Mesendoderm (in vitro differentiated cells): ENCODE measurements around the gene TENM4.
A peak's percentile ranks its signal among the peaks of the same experiment; 100 is the strongest.

Experiments used
- DNase-seq: peaks from one replicate; pipeline ENCODE4 v3.0.0; 2013
- H2AK5ac ChIP-seq: 2 replicates; pipeline ENCODE4 v1.6.1; 2013; ENCODE audit warnings: low read length, inconsistent platforms
- H2BK120ac ChIP-seq: 2 replicates; pipeline ENCODE4 v1.6.1; 2013; ENCODE audit warnings: low read depth, mild to moderate bottlenecking, low read length, moderate library complexity, mixed read lengths
- H2BK15ac ChIP-seq: replicated peaks from 2 replicates; pipeline ENCODE4 v1.6.1; 2013; ENCODE audit warnings: low read depth, mild to moderate bottlenecking, moderate library complexity
- H2BK5ac ChIP-seq: 2 replicates; pipeline ENCODE4 v1.6.1; 2013; ENCODE audit warnings: low read length, inconsistent platforms
- H3K18ac ChIP-seq: 2 replicates; pipeline ENCODE4 v1.6.1; 2013; ENCODE audit warnings: mild to moderate bottlenecking, low read length, mixed read lengths
- H3K23ac ChIP-seq: one replicate; pipeline ENCODE4 v1.6.1; 2013; ENCODE audit warnings: low read length
- H3K27ac ChIP-seq: 2 replicates; pipeline ENCODE4 v1.5.1; 2013; ENCODE audit warnings: low read depth, mild to moderate bottlenecking, inconsistent platforms, low read length, moderate library complexity
- H3K27me3 ChIP-seq: 2 replicates; pipeline ENCODE4 v1.6.1; 2013; ENCODE audit warnings: low read length, control low read depth, mild to moderate bottlenecking, inconsistent platforms; ENCODE audit not compliant: insufficient read depth, poor library complexity
- H3K36me3 ChIP-seq: 2 replicates; pipeline ENCODE4 v1.6.1; 2013; ENCODE audit warnings: low read length, inconsistent platforms; ENCODE audit not compliant: control insufficient read depth, insufficient read depth
- H3K4ac ChIP-seq: one replicate; pipeline ENCODE4 v1.6.1; 2013; ENCODE audit warnings: low read depth, mild to moderate bottlenecking, low read length, moderate library complexity
- H3K4me1 ChIP-seq: 2 replicates; pipeline ENCODE4 v1.6.1; 2013; ENCODE audit warnings: low read depth, low read length, inconsistent platforms; ENCODE audit not compliant: control insufficient read depth
- H3K4me2 ChIP-seq: 2 replicates; pipeline ENCODE4 v1.6.1; 2013; ENCODE audit warnings: low read length
- H3K4me3 ChIP-seq: 2 replicates; pipeline ENCODE4 v1.5.1; 2013; ENCODE audit warnings: mild to moderate bottlenecking, low read length
- H3K56ac ChIP-seq: one replicate; pipeline ENCODE4 v1.6.1; 2013; ENCODE audit warnings: low read length
- H3K79me1 ChIP-seq: 2 replicates; pipeline ENCODE4 v1.6.1; 2013; ENCODE audit warnings: low read length, inconsistent platforms
- H3K79me2 ChIP-seq: 2 replicates; pipeline ENCODE4 v1.6.1; 2013; ENCODE audit warnings: mild to moderate bottlenecking, low read length; ENCODE audit not compliant: control insufficient read depth, insufficient read depth
- H3K9ac ChIP-seq: 2 replicates; pipeline ENCODE4 v1.6.1; 2013; ENCODE audit warnings: low read length, inconsistent platforms
- H4K5ac ChIP-seq: one replicate; pipeline ENCODE4 v1.6.1; 2013; ENCODE audit warnings: low read length
- H4K8ac ChIP-seq: one replicate; pipeline ENCODE4 v1.6.1; 2013; ENCODE audit warnings: low read depth, mild to moderate bottlenecking, control low read depth, low read length, moderate library complexity
- WGBS: extraction: QIAGEN DNeasy Blood & Tissue Kit; methylation state at CpG from one replicate; pipeline ENCODE4 v1.1.7; 2013; ENCODE audit warnings: low lambda C conversion rate, missing lambda C conversion rate; ENCODE audit not compliant: insufficient coverage; ENCODE audit errors: extremely low coverage; 5-methylcytosine and 5-hydroxymethylcytosine counted together

The TENM4 gene

GRCh38 chr11:79471071-79471844, 30.4 kb upstream of the TENM4 start:
- H2AK5ac ChIP-seq = no peak overlapping the region
- no peak overlapping the region for H3K4ac ChIP-seq
- DNase-seq = peak; percentile 74
- H3K27me3 ChIP-seq = no peaks in the 10 kb centered on the region
- H2BK5ac ChIP-seq = no peak overlapping the region
- H3K4me2 ChIP-seq = no peak overlapping the region
- no peak overlapping the region for H3K18ac ChIP-seq
- no peak overlapping the region for H4K5ac ChIP-seq
- no peaks in the 10 kb centered on the region for H3K79me2 ChIP-seq
- no peaks in the 10 kb centered on the region for H3K36me3 ChIP-seq
- no peak overlapping the region for H3K9ac ChIP-seq
- H2BK120ac ChIP-seq = no peak overlapping the region
- H3K23ac ChIP-seq = no peak overlapping the region
- no peak overlapping the region for H4K8ac ChIP-seq
- no peaks in the 10 kb centered on the region for H3K79me1 ChIP-seq
- H3K4me3 ChIP-seq = no peak overlapping the region
- peak overlapping the region; percentile 61 for H3K56ac ChIP-seq
- peaks cover 19% of the 10 kb centered on the region for H3K4me1 ChIP-seq
- no peak overlapping the region for H3K27ac ChIP-seq
- WGBS = no CpG with 5 or more reads among the region's 7 CpGs
- H2BK15ac ChIP-seq = no peak overlapping the region

GRCh38 chr11:79470161-79470560, 29.3 kb upstream of the TENM4 start:
- Histone ChIP-seq H2BK120ac (no peak overlapping the region), H3K9ac (no peak overlapping the region), H2BK15ac (no peak overlapping the region), H2AK5ac (no peak overlapping the region), H3K4me2 (no peak overlapping the region), H3K79me2 (no peaks in the 10 kb centered on the region), H3K79me1 (no peaks in the 10 kb centered on the region), H2BK5ac (no peak overlapping the region), H3K4ac (no peak overlapping the region), H4K5ac (no peak overlapping the region), H3K4me1 (peaks cover 19% of the 10 kb centered on the region), H3K56ac (no peak overlapping the region), H3K18ac (no peak overlapping the region), H3K27ac (no peak overlapping the region), H3K36me3 (no peaks in the 10 kb centered on the region), H3K27me3 (no peaks in the 10 kb centered on the region), H4K8ac (no peak overlapping the region), H3K4me3 (no peak overlapping the region), H3K23ac (no peak overlapping the region)
- no peak for DNase-seq
- no CpG with 5 or more reads among the region's 2 CpGs for WGBS

- Histone ChIP-seq H3K9ac (no peak overlapping the region), H4K5ac (no peak overlapping the region), H3K27ac (no peak overlapping the region), H3K79me2 (no peaks in the 10 kb centered on the region), H3K23ac (no peak overlapping the region), H3K4me1 (peaks cover 16% of the 10 kb centered on the region), H2BK15ac (no peak overlapping the region), H3K79me1 (no peaks in the 10 kb centered on the region), H2BK120ac (no peak overlapping the region), H3K4me3 (no peak overlapping the region), H3K36me3 (no peaks in the 10 kb centered on the region), H2AK5ac (no peak overlapping the region), H4K8ac (no peak overlapping the region), H3K4ac (no peak overlapping the region), H3K18ac (no peak overlapping the region), H2BK5ac (no peak overlapping the region), H3K56ac (no peak overlapping the region), H3K27me3 (no peaks in the 10 kb centered on the region), H3K4me2 (no peak overlapping the region)
- no CpG with 5 or more reads among the region's 2 CpGs for WGBS
- DNase-seq = no peak
Measured at GRCh38 chr11:79467761-79468160, 26.9 kb upstream of the TENM4 start.

GRCh38 chr11:79466411-79466810, 25.6 kb upstream of the TENM4 start:
- Histone ChIP-seq H3K23ac (no peak overlapping the region), H2BK120ac (no peak overlapping the region), H3K79me1 (no peaks in the 10 kb centered on the region), H3K4ac (no peak overlapping the region), H3K4me2 (no peak overlapping the region), H3K27ac (no peak overlapping the region), H3K27me3 (no peaks in the 10 kb centered on the region), H2AK5ac (no peak overlapping the region), H3K9ac (no peak overlapping the region), H3K79me2 (no peaks in the 10 kb centered on the region), H3K18ac (no peak overlapping the region), H2BK5ac (no peak overlapping the region), H4K5ac (no peak overlapping the region), H4K8ac (no peak overlapping the region), H2BK15ac (no peak overlapping the region), H3K4me3 (no peak overlapping the region), H3K4me1 (peaks cover 7% of the 10 kb centered on the region), H3K56ac (no peak overlapping the region), H3K36me3 (no peaks in the 10 kb centered on the region)
- DNase-seq = no peak
- no CpG with 5 or more reads among the region's 2 CpGs for WGBS

GRCh38 chr11:79465160-79465559, 24.3 kb upstream of the TENM4 start:
- H3K18ac ChIP-seq = peak overlapping the region; percentile 39
- no CpG with 5 or more reads among the region's 2 CpGs for WGBS
- H2BK5ac ChIP-seq = no peak overlapping the region
- DNase-seq = no peak
- no peak overlapping the region for H3K27ac ChIP-seq
- H3K56ac ChIP-seq = no peak overlapping the region
- no peak overlapping the region for H2BK15ac ChIP-seq
- no peaks in the 10 kb centered on the region for H3K79me1 ChIP-seq
- no peaks in the 10 kb centered on the region for H3K79me2 ChIP-seq
- no peaks in the 10 kb centered on the region for H3K27me3 ChIP-seq
- no peaks in the 10 kb centered on the region for H3K36me3 ChIP-seq
- no peak overlapping the region for H4K8ac ChIP-seq
- H2BK120ac ChIP-seq = no peak overlapping the region
- no peak overlapping the region for H2AK5ac ChIP-seq
- no peak overlapping the region for H3K9ac ChIP-seq
- H4K5ac ChIP-seq = no peak overlapping the region
- no peak overlapping the region for H3K23ac ChIP-seq
- no peak overlapping the region for H3K4ac ChIP-seq
- no peaks in the 10 kb centered on the region for H3K4me1 ChIP-seq
- H3K4me2 ChIP-seq = no peak overlapping the region
- no peak overlapping the region for H3K4me3 ChIP-seq
